K562 (cell line): Measurements from ENCODE around the gene ACADVL. TPM values are rescaled to one million over a fixed set of nuclear protein-coding genes. Genes with fewer than 3 reads are reported as not detected.

ENCODE experiments used
- PURB ChIP-seq: sonication (generic); formaldehyde crosslinking; IDR thresholded peaks from 2 replicates; pipeline ENCODE4 v1.9.0; 2021; ENCODE audit warnings: low read depth, mild to moderate bottlenecking, missing genetic modification reagents
- ZNF143 ChIP-seq: sonication (generic); formaldehyde crosslinking; IDR thresholded peaks from 2 replicates; pipeline ENCODE4 v1.9.0; 2022; ENCODE audit warnings: mild to moderate bottlenecking, missing genetic modification reagents
- ZNF407 ChIP-seq: fragments of 450-650 bp; IDR thresholded peaks from 2 replicates; pipeline ENCODE4 v1.6.1; 2016; ENCODE audit warnings: low read depth
- polyA plus RNA-seq, 8 experiments: library from polyadenylated mRNA; depleted of rRNA in 4 of 8; stranded (reverse) in 5 of 8; unstranded in 3 of 8; fragments of >200 nt; fragmentation: Nextera tagmentation in 2 of 8; fragmentation: Illumina TruSeq in 1 of 8; extraction: Ambion mirVana in 2 of 8; extraction: Trizol in 1 of 8; gene quantifications; 2 replicates each; pipeline versions ENCODE4 v1.2.1 to v1.2.3, GENCODE V29; 2011 to 2014; ENCODE audit warnings: inconsistent platforms in 1 of 8, missing spikeins in 1 of 8
- total RNA-seq, 7 experiments: library from RNA; depleted of rRNA in 6 of 7; stranded (reverse); fragments of >200 nt in 6 of 7; fragmentation: Illumina TruSeq in 2 of 7; extraction: Trizol in 2 of 7; gene quantifications; 2 replicates each; pipeline versions ENCODE4 v1.2.1 to v1.2.3, GENCODE V29; 2011 to 2021; ENCODE audit warnings: low replicate concordance in 1 of 7

ACADVL gene
- total and polyA plus RNA-seq, 9 of the 15 experiments (the other 6 are each of a cell fraction or from before 2014, with no cell fraction given) = 25.5 to 449 (median 214) TPM

- TF ChIP-seq ZNF407 = no peak
- TF ChIP-seq ZNF143 = no peak
- no peak for TF ChIP-seq PURB (CRISPR knock-in tag)
Observed at GRCh38 chr17:7246779-7247178, 27.0 kb downstream of the ACADVL start (continued).
